Measurements from ENCODE around the gene DLGAP3. TPM values are rescaled to one million over a fixed set of nuclear protein-coding genes. Genes with fewer than 3 reads are reported as not detected.

Gene DLGAP3
- total and polyA plus RNA-seq, 2 of the 13 experiments (the other 11 are each of a cell fraction or from before 2014, with no cell fraction given), result 0.03 to 0.04 TPM

DNA sequence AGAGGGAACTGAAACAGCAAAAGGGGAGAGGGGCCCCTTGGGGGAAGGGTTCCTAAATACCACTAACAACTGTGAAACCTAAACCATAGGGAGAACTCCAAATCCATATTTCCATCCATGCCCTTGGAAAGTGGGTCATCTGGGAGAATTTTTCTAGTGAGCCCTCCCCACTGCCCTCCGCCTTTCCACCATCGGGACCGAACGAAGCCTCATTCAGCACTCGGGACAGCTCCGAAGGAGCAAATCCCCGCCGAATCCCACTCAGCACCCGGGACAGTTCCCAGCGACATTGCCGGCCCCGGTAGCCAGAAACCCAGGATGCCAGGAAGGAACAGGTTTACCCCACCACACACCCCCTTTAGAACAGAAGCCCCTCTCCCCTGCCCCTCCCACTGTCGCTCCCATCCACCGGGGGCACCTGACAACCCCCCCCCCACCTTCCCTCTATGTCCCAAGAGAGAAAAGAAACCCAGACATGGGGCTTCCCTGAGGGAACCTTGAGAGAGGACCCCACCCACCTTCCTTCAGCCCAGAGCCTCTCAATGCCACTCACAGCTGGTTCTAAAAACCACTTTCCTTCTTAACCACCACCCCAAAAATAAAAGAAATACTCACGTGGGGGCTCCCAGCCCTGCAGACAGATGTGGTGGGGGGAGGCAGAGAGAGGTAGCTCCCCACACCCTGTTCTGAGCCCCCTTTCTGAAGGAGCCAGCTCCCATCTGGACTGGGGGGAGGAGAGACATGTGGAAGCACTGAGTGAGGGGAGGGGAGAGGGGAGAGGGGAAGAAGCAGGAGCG is 4.5 kb downstream of the DLGAP3 start (continued):
- TF ChIP-seq MTA3 (CRISPR knock-in tag; IDR thresholded peaks at IDR 0.05) (peak; percentile 96), ETV5 (CRISPR knock-in tag; IDR thresholded peaks at IDR 0.05; ENCODE audit: borderline replicate concordance) (peak; percentile 69), KDM3A (CRISPR knock-in tag; IDR thresholded peaks at IDR 0.05; ENCODE audit: low read depth) (peak; percentile 87; the same call in 1 of the 2 replicates), ZNF121 (CRISPR knock-in tag; IDR thresholded peaks at IDR 0.05) (peak; percentile 78), TCF12 (IDR thresholded peaks at IDR 0.05) (no peak), TCF12 (CRISPR knock-in tag; IDR thresholded peaks at IDR 0.05) (peak; percentile 46; the same call in 1 of the 2 replicates)
- TF ChIP-seq, protein P1, sequence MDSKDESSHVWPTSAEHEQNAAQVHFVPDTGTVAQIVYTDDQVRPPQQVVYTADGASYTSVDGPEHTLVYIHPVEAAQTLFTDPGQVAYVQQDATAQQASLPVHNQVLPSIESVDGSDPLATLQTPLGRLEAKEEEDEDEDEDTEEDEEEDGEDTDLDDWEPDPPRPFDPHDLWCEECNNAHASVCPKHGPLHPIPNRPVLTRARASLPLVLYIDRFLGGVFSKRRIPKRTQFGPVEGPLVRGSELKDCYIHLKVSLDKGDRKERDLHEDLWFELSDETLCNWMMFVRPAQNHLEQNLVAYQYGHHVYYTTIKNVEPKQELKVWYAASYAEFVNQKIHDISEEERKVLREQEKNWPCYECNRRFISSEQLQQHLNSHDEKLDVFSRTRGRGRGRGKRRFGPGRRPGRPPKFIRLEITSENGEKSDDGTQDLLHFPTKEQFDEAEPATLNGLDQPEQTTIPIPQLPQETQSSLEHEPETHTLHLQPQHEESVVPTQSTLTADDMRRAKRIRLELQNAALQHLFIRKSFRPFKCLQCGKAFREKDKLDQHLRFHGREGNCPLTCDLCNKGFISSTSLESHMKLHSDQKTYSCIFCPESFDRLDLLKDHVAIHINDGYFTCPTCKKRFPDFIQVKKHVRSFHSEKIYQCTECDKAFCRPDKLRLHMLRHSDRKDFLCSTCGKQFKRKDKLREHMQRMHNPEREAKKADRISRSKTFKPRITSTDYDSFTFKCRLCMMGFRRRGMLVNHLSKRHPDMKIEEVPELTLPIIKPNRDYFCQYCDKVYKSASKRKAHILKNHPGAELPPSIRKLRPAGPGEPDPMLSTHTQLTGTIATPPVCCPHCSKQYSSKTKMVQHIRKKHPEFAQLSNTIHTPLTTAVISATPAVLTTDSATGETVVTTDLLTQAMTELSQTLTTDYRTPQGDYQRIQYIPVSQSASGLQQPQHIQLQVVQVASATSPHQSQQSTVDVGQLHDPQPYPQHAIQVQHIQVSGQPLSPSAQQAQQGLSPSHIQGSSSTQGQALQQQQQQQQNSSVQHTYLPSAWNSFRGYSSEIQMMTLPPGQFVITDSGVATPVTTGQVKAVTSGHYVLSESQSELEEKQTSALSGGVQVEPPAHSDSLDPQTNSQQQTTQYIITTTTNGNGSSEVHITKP (CRISPR knock-in tag; IDR thresholded peaks at IDR 0.05; ENCODE audit: low read depth), result peak; percentile 91
- TF ChIP-seq, protein P2, sequence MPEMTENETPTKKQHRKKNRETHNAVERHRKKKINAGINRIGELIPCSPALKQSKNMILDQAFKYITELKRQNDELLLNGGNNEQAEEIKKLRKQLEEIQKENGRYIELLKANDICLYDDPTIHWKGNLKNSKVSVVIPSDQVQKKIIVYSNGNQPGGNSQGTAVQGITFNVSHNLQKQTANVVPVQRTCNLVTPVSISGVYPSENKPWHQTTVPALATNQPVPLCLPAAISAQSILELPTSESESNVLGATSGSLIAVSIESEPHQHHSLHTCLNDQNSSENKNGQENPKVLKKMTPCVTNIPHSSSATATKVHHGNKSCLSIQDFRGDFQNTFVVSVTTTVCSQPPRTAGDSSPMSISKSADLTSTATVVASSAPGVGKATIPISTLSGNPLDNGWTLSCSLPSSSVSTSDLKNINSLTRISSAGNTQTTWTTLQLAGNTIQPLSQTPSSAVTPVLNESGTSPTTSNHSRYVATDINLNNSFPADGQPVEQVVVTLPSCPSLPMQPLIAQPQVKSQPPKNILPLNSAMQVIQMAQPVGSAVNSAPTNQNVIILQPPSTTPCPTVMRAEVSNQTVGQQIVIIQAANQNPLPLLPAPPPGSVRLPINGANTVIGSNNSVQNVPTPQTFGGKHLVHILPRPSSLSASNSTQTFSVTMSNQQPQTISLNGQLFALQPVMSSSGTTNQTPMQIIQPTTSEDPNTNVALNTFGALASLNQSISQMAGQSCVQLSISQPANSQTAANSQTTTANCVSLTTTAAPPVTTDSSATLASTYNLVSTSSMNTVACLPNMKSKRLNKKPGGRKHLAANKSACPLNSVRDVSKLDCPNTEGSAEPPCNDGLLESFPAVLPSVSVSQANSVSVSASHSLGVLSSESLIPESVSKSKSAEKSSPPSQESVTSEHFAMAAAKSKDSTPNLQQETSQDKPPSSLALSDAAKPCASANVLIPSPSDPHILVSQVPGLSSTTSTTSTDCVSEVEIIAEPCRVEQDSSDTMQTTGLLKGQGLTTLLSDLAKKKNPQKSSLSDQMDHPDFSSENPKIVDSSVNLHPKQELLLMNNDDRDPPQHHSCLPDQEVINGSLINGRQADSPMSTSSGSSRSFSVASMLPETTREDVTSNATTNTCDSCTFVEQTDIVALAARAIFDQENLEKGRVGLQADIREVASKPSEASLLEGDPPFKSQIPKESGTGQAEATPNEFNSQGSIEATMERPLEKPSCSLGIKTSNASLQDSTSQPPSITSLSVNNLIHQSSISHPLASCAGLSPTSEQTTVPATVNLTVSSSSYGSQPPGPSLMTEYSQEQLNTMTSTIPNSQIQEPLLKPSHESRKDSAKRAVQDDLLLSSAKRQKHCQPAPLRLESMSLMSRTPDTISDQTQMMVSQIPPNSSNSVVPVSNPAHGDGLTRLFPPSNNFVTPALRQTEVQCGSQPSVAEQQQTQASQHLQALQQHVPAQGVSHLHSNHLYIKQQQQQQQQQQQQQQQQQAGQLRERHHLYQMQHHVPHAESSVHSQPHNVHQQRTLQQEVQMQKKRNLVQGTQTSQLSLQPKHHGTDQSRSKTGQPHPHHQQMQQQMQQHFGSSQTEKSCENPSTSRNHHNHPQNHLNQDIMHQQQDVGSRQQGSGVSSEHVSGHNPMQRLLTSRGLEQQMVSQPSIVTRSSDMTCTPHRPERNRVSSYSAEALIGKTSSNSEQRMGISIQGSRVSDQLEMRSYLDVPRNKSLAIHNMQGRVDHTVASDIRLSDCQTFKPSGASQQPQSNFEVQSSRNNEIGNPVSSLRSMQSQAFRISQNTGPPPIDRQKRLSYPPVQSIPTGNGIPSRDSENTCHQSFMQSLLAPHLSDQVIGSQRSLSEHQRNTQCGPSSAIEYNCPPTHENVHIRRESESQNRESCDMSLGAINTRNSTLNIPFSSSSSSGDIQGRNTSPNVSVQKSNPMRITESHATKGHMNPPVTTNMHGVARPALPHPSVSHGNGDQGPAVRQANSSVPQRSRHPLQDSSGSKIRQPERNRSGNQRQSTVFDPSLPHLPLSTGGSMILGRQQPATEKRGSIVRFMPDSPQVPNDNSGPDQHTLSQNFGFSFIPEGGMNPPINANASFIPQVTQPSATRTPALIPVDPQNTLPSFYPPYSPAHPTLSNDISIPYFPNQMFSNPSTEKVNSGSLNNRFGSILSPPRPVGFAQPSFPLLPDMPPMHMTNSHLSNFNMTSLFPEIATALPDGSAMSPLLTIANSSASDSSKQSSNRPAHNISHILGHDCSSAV (CRISPR knock-in tag; IDR thresholded peaks at IDR 0.05; ENCODE audit: borderline replicate concordance), result no peak
- TF ChIP-seq, protein P3, sequence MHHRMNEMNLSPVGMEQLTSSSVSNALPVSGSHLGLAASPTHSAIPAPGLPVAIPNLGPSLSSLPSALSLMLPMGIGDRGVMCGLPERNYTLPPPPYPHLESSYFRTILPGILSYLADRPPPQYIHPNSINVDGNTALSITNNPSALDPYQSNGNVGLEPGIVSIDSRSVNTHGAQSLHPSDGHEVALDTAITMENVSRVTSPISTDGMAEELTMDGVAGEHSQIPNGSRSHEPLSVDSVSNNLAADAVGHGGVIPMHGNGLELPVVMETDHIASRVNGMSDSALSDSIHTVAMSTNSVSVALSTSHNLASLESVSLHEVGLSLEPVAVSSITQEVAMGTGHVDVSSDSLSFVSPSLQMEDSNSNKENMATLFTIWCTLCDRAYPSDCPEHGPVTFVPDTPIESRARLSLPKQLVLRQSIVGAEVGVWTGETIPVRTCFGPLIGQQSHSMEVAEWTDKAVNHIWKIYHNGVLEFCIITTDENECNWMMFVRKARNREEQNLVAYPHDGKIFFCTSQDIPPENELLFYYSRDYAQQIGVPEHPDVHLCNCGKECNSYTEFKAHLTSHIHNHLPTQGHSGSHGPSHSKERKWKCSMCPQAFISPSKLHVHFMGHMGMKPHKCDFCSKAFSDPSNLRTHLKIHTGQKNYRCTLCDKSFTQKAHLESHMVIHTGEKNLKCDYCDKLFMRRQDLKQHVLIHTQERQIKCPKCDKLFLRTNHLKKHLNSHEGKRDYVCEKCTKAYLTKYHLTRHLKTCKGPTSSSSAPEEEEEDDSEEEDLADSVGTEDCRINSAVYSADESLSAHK (CRISPR knock-in tag; IDR thresholded peaks at IDR 0.05; ENCODE audit: borderline replicate concordance), result peak; percentile 97
- TF ChIP-seq, protein P4, sequence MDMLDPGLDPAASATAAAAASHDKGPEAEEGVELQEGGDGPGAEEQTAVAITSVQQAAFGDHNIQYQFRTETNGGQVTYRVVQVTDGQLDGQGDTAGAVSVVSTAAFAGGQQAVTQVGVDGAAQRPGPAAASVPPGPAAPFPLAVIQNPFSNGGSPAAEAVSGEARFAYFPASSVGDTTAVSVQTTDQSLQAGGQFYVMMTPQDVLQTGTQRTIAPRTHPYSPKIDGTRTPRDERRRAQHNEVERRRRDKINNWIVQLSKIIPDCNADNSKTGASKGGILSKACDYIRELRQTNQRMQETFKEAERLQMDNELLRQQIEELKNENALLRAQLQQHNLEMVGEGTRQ (IDR thresholded peaks at IDR 0.05; ENCODE audit: low read depth, low read length), result no peak
- TF ChIP-seq, protein P4 (CRISPR knock-in tag; IDR thresholded peaks at IDR 0.05; ENCODE audit: borderline replicate concordance), result 0 out of 2 replicates have a peak, but pooled peaks have one; percentile 42

Measured in HepG2 (cell line).